Measurements from ENCODE around the gene SLC19A1.

The SLC19A1 gene

DNA sequence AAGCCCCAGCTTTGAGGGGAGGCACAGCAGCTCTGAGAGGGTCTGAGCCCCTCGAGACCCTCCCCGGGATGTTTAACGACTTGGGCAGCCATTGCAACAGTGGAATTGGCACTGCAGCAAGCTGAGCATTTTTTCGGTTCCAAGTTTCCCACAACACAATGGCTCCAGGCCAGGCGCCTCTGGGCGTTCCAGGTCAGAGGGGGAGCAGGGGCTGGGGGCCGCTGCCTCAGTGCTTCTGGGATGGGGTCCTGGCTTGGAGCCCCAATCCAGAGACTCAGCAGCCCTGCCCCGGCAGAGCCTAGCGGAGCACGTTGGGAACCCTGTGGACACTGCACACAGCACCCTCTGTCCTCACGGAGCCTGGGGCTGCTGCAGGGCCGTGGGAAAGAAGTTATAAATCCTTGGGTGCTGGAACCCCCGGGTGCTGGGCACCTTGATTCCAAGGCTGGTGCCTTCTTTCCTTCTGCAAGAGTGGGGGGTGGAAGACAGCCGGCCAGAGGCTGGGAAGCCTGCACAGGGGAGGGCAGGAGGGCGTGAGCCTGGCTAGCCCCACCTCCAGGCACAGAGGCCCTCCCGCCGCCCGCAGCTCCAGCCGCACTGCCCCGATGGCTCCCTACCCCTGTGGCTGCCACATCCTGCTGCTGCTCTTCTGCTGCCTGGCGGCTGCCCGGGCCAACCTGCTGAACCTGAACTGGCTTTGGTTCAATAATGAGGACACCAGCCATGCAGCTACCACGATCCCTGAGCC, 87.1 kb downstream of the SLC19A1 start:
- no peaks in the 10 kb centered on the region for H3K9me2 ChIP-seq (replicated peaks; ENCODE audit: insufficient read depth, low read length)
- H3K4me3 ChIP-seq (ENCODE audit: low read length): no peak overlapping the region
- no peak overlapping the region for H2AFZ ChIP-seq (ENCODE audit: low read length)
- no peaks in the 10 kb centered on the region for H3K9me3 ChIP-seq (replicated peaks; ENCODE audit: insufficient read depth, low read length)
- H3K9ac ChIP-seq (ENCODE audit: low read length): no peak overlapping the region
- H4K20me1 ChIP-seq (ENCODE audit: insufficient read depth, low read length): no peaks in the 10 kb centered on the region
- H3F3A ChIP-seq (ENCODE audit: insufficient read depth, low read length): no peaks in the 10 kb centered on the region
- no peak overlapping the region for H3K4me2 ChIP-seq (ENCODE audit: low read depth, low read length)
- peaks cover 94% of the 10 kb centered on the region for H3K27me3 ChIP-seq (replicated peaks; ENCODE audit: insufficient read depth, low read length)
- H3K36me3 ChIP-seq (replicated peaks; ENCODE audit: insufficient read depth, low read length): no peaks in the 10 kb centered on the region
- no peak for TF ChIP-seq EZH2phosphoT487 (IDR thresholded peaks at IDR 0.05; ENCODE audit: low read length)
- no peak for TF ChIP-seq EZH2 (optimal IDR thresholded peaks at IDR 0.05; ENCODE audit: low read depth, low read length)
- TF ChIP-seq CTCF (IDR thresholded peaks at IDR 0.05; ENCODE audit: low read length): no peak
- no peak for DNase-seq
- no peaks in the 10 kb centered on the region for H3K79me2 ChIP-seq (ENCODE audit: low read length)
- no peak overlapping the region for H3K27ac ChIP-seq (ENCODE audit: low read length)
- H3K4me1 ChIP-seq (ENCODE audit: low read length): no peaks in the 10 kb centered on the region

DNA sequence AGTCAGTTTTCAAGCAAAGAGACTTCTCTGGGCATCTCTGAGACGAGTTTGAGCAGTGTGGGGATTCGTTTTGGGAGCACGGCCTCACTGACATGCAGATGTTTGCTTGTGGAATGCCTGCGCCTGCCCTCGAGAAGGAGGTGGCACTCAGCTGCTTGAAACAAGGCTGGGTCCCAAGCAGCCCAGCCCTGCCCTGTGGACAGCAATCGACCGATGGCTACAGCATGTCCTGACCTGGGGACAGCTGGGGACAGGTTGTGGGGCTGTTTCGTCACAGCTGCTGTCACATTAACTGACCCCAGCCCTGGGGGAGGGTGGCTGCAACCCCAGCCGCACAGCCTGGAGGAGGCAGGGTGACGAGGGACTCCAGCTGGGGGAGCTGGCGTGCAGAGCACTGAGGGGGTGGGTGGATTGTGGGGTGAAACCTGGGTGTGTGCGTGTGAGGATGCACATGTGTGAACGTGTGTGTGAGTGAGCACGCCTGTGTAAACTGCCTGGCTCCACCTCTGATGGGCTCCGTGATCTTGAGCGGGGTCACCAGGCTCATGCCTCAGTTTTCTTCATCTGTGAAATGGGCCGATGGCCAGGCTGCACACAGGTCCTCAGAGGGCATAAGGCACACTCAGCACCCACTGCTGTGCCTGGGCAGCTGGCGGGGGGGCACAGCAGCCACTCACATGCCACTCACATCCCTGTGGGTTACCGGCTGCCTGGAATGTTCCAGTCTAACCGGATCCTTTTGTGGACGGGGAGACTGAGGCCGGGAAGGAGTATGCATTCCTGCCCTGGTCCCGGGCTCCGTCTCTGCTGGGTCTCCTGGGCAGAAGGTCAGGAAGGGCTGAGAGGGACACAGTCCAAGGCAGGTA, 87.9 kb downstream of the SLC19A1 start:
- no peak for TF ChIP-seq CTCF (IDR thresholded peaks at IDR 0.05; ENCODE audit: low read length)
- TF ChIP-seq EZH2phosphoT487 (IDR thresholded peaks at IDR 0.05; ENCODE audit: low read length): no peak
- Histone ChIP-seq H3K9me2 (replicated peaks; ENCODE audit: insufficient read depth, low read length) (no peaks in the 10 kb centered on the region), H3K9me3 (replicated peaks; ENCODE audit: insufficient read depth, low read length) (no peaks in the 10 kb centered on the region), H3K79me2 (ENCODE audit: low read length) (no peaks in the 10 kb centered on the region), H3K4me2 (ENCODE audit: low read depth, low read length) (no peak overlapping the region), H3K9ac (ENCODE audit: low read length) (no peak overlapping the region), H3K27me3 (replicated peaks; ENCODE audit: insufficient read depth, low read length) (peaks cover 94% of the 10 kb centered on the region), H3K4me1 (ENCODE audit: low read length) (no peaks in the 10 kb centered on the region), H2AFZ (ENCODE audit: low read length) (no peak overlapping the region), H3F3A (ENCODE audit: insufficient read depth, low read length) (no peaks in the 10 kb centered on the region), H3K27ac (ENCODE audit: low read length) (no peak overlapping the region), H4K20me1 (ENCODE audit: insufficient read depth, low read length) (no peaks in the 10 kb centered on the region), H3K36me3 (replicated peaks; ENCODE audit: insufficient read depth, low read length) (no peaks in the 10 kb centered on the region), H3K4me3 (ENCODE audit: low read length) (no peak overlapping the region)
- DNase-seq: no peak

GRCh38 chr21:45453308-45453950, 88.8 kb downstream of the SLC19A1 start:
- H3F3A ChIP-seq (ENCODE audit: insufficient read depth, low read length): no peaks in the 10 kb centered on the region
- no peaks in the 10 kb centered on the region for H3K4me1 ChIP-seq (ENCODE audit: low read length)
- H3K4me2 ChIP-seq (ENCODE audit: low read depth, low read length): no peak overlapping the region
- H3K9ac ChIP-seq (ENCODE audit: low read length): no peak overlapping the region
- H3K79me2 ChIP-seq (ENCODE audit: low read length): no peaks in the 10 kb centered on the region
- no peak overlapping the region for H2AFZ ChIP-seq (ENCODE audit: low read length)
- no peak for DNase-seq
- no peak for TF ChIP-seq EZH2phosphoT487 (IDR thresholded peaks at IDR 0.05; ENCODE audit: low read length)
- no peak for TF ChIP-seq EZH2 (optimal IDR thresholded peaks at IDR 0.05; ENCODE audit: low read depth, low read length)
- no peak for TF ChIP-seq CTCF (IDR thresholded peaks at IDR 0.05; ENCODE audit: low read length)
- no peak overlapping the region for H3K27ac ChIP-seq (ENCODE audit: low read length)
- no peaks in the 10 kb centered on the region for H3K9me3 ChIP-seq (replicated peaks; ENCODE audit: insufficient read depth, low read length)
- peaks cover 94% of the 10 kb centered on the region for H3K27me3 ChIP-seq (replicated peaks; ENCODE audit: insufficient read depth, low read length)
- no peaks in the 10 kb centered on the region for H3K36me3 ChIP-seq (replicated peaks; ENCODE audit: insufficient read depth, low read length)
- no peaks in the 10 kb centered on the region for H4K20me1 ChIP-seq (ENCODE audit: insufficient read depth, low read length)
- H3K4me3 ChIP-seq (ENCODE audit: low read length): no peak overlapping the region
- no peaks in the 10 kb centered on the region for H3K9me2 ChIP-seq (replicated peaks; ENCODE audit: insufficient read depth, low read length)

Data from MM.1S (cell line).